WTC11 (cell line): ENCODE results near the gene KRT27.

Experiments
- ELF4 ChIP-seq: sonication (generic); formaldehyde crosslinking; IDR thresholded peaks from 2 replicates; pipeline ENCODE4 v1.8.1; 2022; ENCODE audit warnings: low read depth, mild to moderate bottlenecking, moderate library complexity, missing genetic modification reagents
- ETV6 ChIP-seq: sonication (generic); formaldehyde crosslinking; IDR thresholded peaks from 2 replicates; pipeline ENCODE4 v1.8.1; 2022; ENCODE audit warnings: mild to moderate bottlenecking, missing genetic modification reagents
- GABPB1 ChIP-seq: sonication (generic); formaldehyde crosslinking; IDR thresholded peaks from 2 replicates; pipeline ENCODE4 v1.8.1; 2023; ENCODE audit warnings: mild to moderate bottlenecking, missing genetic modification reagents
- HMGA2 ChIP-seq: fragments of 250-450 bp; sonication (Bioruptor Pico); IDR thresholded peaks from 2 replicates; pipeline ENCODE4 v1.4.0; 2021; ENCODE audit warnings: mild to moderate bottlenecking, moderate library complexity
- JUN ChIP-seq: sonication (generic); formaldehyde crosslinking; IDR thresholded peaks from 2 replicates; pipeline ENCODE4 v1.8.0; 2023; ENCODE audit warnings: mild to moderate bottlenecking, missing genetic modification reagents
- TCF7 ChIP-seq: sonication (generic); formaldehyde crosslinking; IDR thresholded peaks from 2 replicates; pipeline ENCODE4 v1.8.0; 2022; ENCODE audit warnings: mild to moderate bottlenecking, low read depth, missing genetic modification reagents, moderate library complexity
- ZNF423 ChIP-seq: fragments of 250-450 bp; sonication (Bioruptor Pico); IDR thresholded peaks from 2 replicates; pipeline ENCODE4 v2.1.2; 2022; ENCODE audit warnings: mild to moderate bottlenecking, moderate library complexity
- TF ChIP-seq, protein P1 (sequence below): fragments of 200-600 bp; IDR thresholded peaks from 2 replicates; pipeline ENCODE4 v1.8.0; 2022; ENCODE audit warnings: antibody characterized with exemption
- TF ChIP-seq, protein P2 (sequence below): sonication (generic); formaldehyde crosslinking; conservative IDR thresholded peaks from 2 replicates; pipeline ENCODE4 v1.8.1; 2022; ENCODE audit warnings: mild to moderate bottlenecking, missing genetic modification reagents
- TF ChIP-seq, protein P3 (sequence below): sonication (generic); formaldehyde crosslinking; IDR thresholded peaks from 2 replicates; pipeline ENCODE4 v1.8.0; 2022; ENCODE audit warnings: mild to moderate bottlenecking, missing genetic modification reagents
- TF ChIP-seq, protein P4 (sequence below): sonication (generic); formaldehyde crosslinking; IDR thresholded peaks from 2 replicates; pipeline ENCODE4 v1.8.1; 2023; ENCODE audit warnings: mild to moderate bottlenecking, missing genetic modification reagents, moderate library complexity
- TF ChIP-seq, protein P5 (sequence below): sonication (generic); formaldehyde crosslinking; IDR thresholded peaks from 2 replicates; pipeline ENCODE4 v1.8.1; 2022; ENCODE audit warnings: low read depth, missing genetic modification reagents, borderline replicate concordance
- TF ChIP-seq, protein P6 (sequence below): fragments of 250-450 bp; sonication (Bioruptor Pico); conservative IDR thresholded peaks from 2 replicates; pipeline ENCODE4 v1.9.0; 2021; ENCODE audit warnings: mild to moderate bottlenecking

DNA sequence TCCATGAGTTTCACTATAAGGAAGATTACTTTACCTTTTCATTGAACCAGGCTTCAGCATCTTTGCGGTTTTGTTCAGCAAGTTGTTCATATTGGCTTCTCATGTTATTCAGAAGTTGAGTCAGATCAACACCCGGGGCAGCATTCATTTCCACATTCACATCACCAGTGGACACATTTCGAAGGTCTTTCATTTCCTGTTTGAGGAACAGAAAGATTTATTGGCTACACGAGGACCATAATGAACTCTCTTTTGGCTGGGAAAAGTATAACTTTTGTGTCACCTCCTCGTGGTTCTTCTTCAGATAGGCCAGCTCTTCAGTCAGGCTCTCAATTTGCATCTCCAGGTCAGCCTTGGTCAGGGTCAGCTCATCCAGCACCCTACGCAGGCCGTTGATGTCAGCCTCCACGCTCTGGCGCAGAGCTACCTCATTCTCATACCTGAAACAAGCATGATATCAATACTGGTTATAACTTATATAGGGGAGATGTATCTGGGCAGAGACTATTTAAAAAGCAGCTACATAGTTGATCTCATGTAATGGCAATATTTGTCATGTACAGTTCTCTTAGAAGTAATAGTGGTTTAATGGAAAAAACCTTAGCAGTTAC, 38.0 kb upstream of the KRT27 start:
- TF ChIP-seq ZNF423 (CRISPR knock-in tag): no peak
- TF ChIP-seq HMGA2 (CRISPR knock-in tag): no peak
- TF ChIP-seq, protein P1, sequence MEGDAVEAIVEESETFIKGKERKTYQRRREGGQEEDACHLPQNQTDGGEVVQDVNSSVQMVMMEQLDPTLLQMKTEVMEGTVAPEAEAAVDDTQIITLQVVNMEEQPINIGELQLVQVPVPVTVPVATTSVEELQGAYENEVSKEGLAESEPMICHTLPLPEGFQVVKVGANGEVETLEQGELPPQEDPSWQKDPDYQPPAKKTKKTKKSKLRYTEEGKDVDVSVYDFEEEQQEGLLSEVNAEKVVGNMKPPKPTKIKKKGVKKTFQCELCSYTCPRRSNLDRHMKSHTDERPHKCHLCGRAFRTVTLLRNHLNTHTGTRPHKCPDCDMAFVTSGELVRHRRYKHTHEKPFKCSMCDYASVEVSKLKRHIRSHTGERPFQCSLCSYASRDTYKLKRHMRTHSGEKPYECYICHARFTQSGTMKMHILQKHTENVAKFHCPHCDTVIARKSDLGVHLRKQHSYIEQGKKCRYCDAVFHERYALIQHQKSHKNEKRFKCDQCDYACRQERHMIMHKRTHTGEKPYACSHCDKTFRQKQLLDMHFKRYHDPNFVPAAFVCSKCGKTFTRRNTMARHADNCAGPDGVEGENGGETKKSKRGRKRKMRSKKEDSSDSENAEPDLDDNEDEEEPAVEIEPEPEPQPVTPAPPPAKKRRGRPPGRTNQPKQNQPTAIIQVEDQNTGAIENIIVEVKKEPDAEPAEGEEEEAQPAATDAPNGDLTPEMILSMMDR: no peak
- no peak for TF ChIP-seq JUN (CRISPR knock-in tag)
- no peak for TF ChIP-seq ELF4 (CRISPR knock-in tag)
- no peak for TF ChIP-seq GABPB1 (CRISPR knock-in tag)
- TF ChIP-seq TCF7: no peak
- TF ChIP-seq, protein P2, sequence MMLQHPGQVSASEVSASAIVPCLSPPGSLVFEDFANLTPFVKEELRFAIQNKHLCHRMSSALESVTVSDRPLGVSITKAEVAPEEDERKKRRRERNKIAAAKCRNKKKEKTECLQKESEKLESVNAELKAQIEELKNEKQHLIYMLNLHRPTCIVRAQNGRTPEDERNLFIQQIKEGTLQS (CRISPR knock-in tag): no peak
- TF ChIP-seq, protein P3, sequence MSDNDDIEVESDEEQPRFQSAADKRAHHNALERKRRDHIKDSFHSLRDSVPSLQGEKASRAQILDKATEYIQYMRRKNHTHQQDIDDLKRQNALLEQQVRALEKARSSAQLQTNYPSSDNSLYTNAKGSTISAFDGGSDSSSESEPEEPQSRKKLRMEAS (CRISPR knock-in tag): no peak
- TF ChIP-seq, protein P4, sequence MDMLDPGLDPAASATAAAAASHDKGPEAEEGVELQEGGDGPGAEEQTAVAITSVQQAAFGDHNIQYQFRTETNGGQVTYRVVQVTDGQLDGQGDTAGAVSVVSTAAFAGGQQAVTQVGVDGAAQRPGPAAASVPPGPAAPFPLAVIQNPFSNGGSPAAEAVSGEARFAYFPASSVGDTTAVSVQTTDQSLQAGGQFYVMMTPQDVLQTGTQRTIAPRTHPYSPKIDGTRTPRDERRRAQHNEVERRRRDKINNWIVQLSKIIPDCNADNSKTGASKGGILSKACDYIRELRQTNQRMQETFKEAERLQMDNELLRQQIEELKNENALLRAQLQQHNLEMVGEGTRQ (CRISPR knock-in tag): no peak
- TF ChIP-seq, protein P5, sequence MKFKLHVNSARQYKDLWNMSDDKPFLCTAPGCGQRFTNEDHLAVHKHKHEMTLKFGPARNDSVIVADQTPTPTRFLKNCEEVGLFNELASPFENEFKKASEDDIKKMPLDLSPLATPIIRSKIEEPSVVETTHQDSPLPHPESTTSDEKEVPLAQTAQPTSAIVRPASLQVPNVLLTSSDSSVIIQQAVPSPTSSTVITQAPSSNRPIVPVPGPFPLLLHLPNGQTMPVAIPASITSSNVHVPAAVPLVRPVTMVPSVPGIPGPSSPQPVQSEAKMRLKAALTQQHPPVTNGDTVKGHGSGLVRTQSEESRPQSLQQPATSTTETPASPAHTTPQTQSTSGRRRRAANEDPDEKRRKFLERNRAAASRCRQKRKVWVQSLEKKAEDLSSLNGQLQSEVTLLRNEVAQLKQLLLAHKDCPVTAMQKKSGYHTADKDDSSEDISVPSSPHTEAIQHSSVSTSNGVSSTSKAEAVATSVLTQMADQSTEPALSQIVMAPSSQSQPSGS (CRISPR knock-in tag): no peak
- TF ChIP-seq ETV6 (CRISPR knock-in tag): no peak
- TF ChIP-seq, protein P6, sequence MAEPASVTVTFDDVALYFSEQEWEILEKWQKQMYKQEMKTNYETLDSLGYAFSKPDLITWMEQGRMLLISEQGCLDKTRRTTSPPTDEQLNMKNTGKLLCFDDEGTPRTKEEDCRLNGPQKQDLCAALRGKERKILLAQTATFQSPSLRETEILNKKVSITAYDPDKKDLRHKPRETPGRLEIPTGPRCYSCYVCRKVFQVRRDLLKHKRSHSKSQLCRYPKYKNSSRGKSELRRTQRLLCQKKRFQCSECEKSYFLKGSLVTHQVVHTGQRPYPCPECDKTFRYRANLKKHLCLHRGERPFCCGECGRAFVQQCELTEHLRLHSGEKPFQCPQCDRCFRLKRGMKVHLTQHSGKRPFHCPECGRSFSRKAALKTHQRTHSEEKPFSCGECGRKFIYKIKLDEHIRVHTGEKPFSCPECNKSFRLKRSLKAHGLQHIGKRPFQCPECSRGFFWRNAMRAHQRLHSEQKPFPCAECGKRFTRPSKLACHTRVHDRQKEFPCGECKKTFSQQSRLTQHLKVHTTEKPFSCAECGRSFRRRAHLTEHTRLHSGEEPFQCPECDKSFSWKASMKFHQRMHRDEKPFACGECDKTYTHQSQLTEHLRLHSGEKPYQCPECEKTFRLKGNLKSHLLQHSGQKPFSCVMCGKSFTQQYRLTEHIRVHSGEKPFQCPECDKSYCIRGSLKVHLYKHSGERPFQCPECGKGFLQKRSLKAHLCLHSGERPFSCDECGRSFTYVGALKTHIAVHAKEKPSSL (CRISPR knock-in tag): no peak
